ENCODE results near the gene MYO1B. TPM values are rescaled to one million over a fixed set of nuclear protein-coding genes. Genes with fewer than 3 reads are reported as not detected.

The MYO1B gene
- total and polyA plus RNA-seq, 2 of the 4 experiments (the other 2 are of a cell fraction): 57.2 to 116 TPM

DNA sequence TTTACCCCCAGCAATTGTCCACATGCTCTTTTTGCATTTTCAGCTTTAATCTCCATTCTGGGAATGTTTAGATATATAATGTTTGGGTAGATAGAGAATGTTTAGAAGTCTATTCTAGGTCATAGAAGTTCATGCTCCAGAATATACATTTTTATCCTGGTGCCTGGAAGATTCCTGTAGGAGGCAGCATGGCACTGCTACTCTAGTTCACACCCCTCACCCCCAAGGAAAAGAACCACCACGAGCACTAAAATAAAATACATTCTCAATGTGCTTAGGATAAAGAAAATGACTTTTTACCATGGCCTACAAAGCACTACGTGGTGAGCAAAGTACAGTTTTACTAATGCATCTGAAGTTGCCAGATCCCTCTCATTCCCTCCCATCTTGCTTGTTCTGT, 53.8 kb downstream of the MYO1B start:
- Histone ChIP-seq H3K9me3 (ENCODE audit: control insufficient read depth, insufficient read depth, low read length) (no peaks in the 10 kb centered on the region), H4K8ac (ENCODE audit: low read depth in 2 of 2, low read length in 2 of 2) (peak overlapping the region; percentile 19 to 54; a peak in 3 of 4 replicates), H2BK120ac (ENCODE audit: low read depth, low read length) (peak overlapping the region; percentile 79), H3K14ac (replicated peaks; ENCODE audit: low read depth, low read length) (peak overlapping the region; percentile 57), H2BK5ac (ENCODE audit: low read depth, low read length, poor library complexity, severe bottlenecking) (peak overlapping the region; percentile 87), H2BK20ac (ENCODE audit: low read depth, low read length) (peak overlapping the region; percentile 54), H2AK5ac (ENCODE audit: low read depth, low read length) (peak overlapping the region; percentile 57), H2AFZ (replicated peaks; ENCODE audit: low read length, poor library complexity) (no peak overlapping the region), H2AK9ac (replicated peaks; ENCODE audit: low read depth, low read length, poor library complexity) (peak overlapping the region; percentile 57), H3K9ac (ENCODE audit: low read depth, low read length) (peak overlapping the region; percentile 36), H3K27ac (ENCODE audit: insufficient read depth, low read length) (peak overlapping the region; percentile 86; the same call in 1 of the 2 replicates), H3K4me1 (ENCODE audit: control insufficient read depth, insufficient read depth, low read length) (peaks cover 33% of the 10 kb centered on the region), H3K56ac (ENCODE audit: extremely low read depth, insufficient read depth, low read length) (no peak overlapping the region), H4K5ac (ENCODE audit: low read depth, low read length) (peak overlapping the region; percentile 87), H3K79me1 (ENCODE audit: low read depth in 1 of 2, low read length in 2 of 2) (peaks cover 37 to 74% of the 10 kb centered on the region in 2 experiments), H3K36me3 (ENCODE audit: control insufficient read depth, insufficient read depth, low read length) (peaks cover 9% of the 10 kb centered on the region), H2BK15ac (ENCODE audit: low read depth, low read length) (peak overlapping the region; percentile 79; the same call in 2 of the 3 replicates), H3K4me3 (ENCODE audit: insufficient read depth, low read depth, low read length) (no peak overlapping the region), H3K18ac (ENCODE audit: low read depth, low read length) (peak overlapping the region; percentile 89), H3K9me1 (ENCODE audit: insufficient read depth, low read length) (peaks cover 17% of the 10 kb centered on the region), H3K27me3 (ENCODE audit: control insufficient read depth, insufficient read depth, low read length) (no peaks in the 10 kb centered on the region), H3K23ac (ENCODE audit: low read depth, low read length) (peak overlapping the region; percentile 42; the same call in 1 of the 2 replicates), H3K4me2 (ENCODE audit: low read depth, low read length) (peak overlapping the region; percentile 27), H4K91ac (ENCODE audit: insufficient read depth, low read depth, low read length) (peak overlapping the region; percentile 73), H3K4ac (ENCODE audit: low read depth, low read length) (peak overlapping the region; percentile 74), H4K20me1 (ENCODE audit: insufficient read depth, low read length) (peaks cover 10% of the 10 kb centered on the region)
- peak; percentile 64 for TF ChIP-seq RAD21 (IDR thresholded peaks at IDR 0.05; ENCODE audit: low read length)
- no peak for TF ChIP-seq BHLHE40 (IDR thresholded peaks at IDR 0.05; ENCODE audit: low read depth, low read length)
- TF ChIP-seq RCOR1 (IDR thresholded peaks at IDR 0.05; ENCODE audit: insufficient replicate concordance, low read length): no peak
- no peak for TF ChIP-seq MAZ (IDR thresholded peaks at IDR 0.05; ENCODE audit: borderline replicate concordance, low read depth, low read length)
- no peak for TF ChIP-seq FOS (IDR thresholded peaks at IDR 0.05; ENCODE audit: low read depth, low read length)
- TF ChIP-seq POLR2A (IDR thresholded peaks at IDR 0.05; ENCODE audit: low read depth, low read length): no peak
- TF ChIP-seq SMC3 (IDR thresholded peaks at IDR 0.05; ENCODE audit: low read depth, low read length): peak; percentile 45
- TF ChIP-seq, protein P1, sequence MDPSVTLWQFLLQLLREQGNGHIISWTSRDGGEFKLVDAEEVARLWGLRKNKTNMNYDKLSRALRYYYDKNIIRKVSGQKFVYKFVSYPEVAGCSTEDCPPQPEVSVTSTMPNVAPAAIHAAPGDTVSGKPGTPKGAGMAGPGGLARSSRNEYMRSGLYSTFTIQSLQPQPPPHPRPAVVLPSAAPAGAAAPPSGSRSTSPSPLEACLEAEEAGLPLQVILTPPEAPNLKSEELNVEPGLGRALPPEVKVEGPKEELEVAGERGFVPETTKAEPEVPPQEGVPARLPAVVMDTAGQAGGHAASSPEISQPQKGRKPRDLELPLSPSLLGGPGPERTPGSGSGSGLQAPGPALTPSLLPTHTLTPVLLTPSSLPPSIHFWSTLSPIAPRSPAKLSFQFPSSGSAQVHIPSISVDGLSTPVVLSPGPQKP (IDR thresholded peaks at IDR 0.05; ENCODE audit: borderline replicate concordance, low read depth, low read length): no peak
- TF ChIP-seq, protein P2, sequence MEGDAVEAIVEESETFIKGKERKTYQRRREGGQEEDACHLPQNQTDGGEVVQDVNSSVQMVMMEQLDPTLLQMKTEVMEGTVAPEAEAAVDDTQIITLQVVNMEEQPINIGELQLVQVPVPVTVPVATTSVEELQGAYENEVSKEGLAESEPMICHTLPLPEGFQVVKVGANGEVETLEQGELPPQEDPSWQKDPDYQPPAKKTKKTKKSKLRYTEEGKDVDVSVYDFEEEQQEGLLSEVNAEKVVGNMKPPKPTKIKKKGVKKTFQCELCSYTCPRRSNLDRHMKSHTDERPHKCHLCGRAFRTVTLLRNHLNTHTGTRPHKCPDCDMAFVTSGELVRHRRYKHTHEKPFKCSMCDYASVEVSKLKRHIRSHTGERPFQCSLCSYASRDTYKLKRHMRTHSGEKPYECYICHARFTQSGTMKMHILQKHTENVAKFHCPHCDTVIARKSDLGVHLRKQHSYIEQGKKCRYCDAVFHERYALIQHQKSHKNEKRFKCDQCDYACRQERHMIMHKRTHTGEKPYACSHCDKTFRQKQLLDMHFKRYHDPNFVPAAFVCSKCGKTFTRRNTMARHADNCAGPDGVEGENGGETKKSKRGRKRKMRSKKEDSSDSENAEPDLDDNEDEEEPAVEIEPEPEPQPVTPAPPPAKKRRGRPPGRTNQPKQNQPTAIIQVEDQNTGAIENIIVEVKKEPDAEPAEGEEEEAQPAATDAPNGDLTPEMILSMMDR (conservative IDR thresholded peaks at IDR 0.05; ENCODE audit: low read depth, low read length): peak; percentile 56
- in situ Hi-C loops (cut with MboI; ENCODE audit: low sequenced_read_pairs): no loop called here
- dilution Hi-C loops (cut with HindIII; ENCODE audit: low sequenced_read_pairs, unreplicated experiment): no loop called here
- peak; percentile 36 for ATAC-seq (ENCODE audit: low read depth)
- intact Hi-C loops (cut with micrococcal nuclease): loop anchor here (1.0 to 5.0 kb wide), 6 partner anchors 37 to 202 kb away; no protein-coding TSS in a partner anchor
- peak; percentile 34 for DNase-seq
- WGBS, 2 experiments (ENCODE audit: extremely low coverage in 2 of 2, insufficient read length in 1 of 2): 100% methylated on average over 1 of the region's 2 CpGs; no CpG with 5 or more reads in 1 of the 2 experiments
- no TSS peak for BruUV-seq (replicated peaks)
- POLR2A ChIA-PET (ENCODE audit: unreplicated experiment): no interaction called here
- CTCF ChIA-PET: interaction anchor here (0.6 to 0.7 kb wide), 3 partner anchors 35 to 81 kb away, joined by 3 to 5 read pairs (median 3); no protein-coding TSS in a partner anchor

Data from IMR-90 (cell line).